K562 (cell line): ENCODE measurements around the gene GP1BB. TPM values are rescaled to one million over a fixed set of nuclear protein-coding genes. Genes with fewer than 3 reads are reported as not detected.

ENCODE experiments used
- CBX2 ChIP-seq: fragments of 200-600 bp; sonication (generic); IDR thresholded peaks from one replicate; pipeline ENCODE4 v1.6.1; 2012; ENCODE audit warnings: mild to moderate bottlenecking, low read length, inconsistent platforms; ENCODE audit not compliant: insufficient read depth, poor library complexity, severe bottlenecking
- CEBPB ChIP-seq: fragments of 450-650 bp; IDR thresholded peaks from 2 replicates; pipeline ENCODE4 v1.6.1; 2016; ENCODE audit warnings: missing genetic modification characterization, missing compliant biosample characterization
- CEBPZ ChIP-seq: fragments of 150-350 bp; IDR thresholded peaks from 2 replicates; pipeline ENCODE4 v1.6.1; 2014; ENCODE audit warnings: low read depth, mild to moderate bottlenecking, low read length, borderline replicate concordance
- MECOM ChIP-seq: fragments of 250-450 bp; sonication (Bioruptor Pico); IDR thresholded peaks from 2 replicates; pipeline ENCODE4 v1.8.0; 2022; ENCODE audit warnings: inconsistent platforms
- NR1H2 ChIP-seq: sonication (generic); formaldehyde crosslinking; IDR thresholded peaks from 2 replicates; pipeline ENCODE4 v1.4.0; 2020; ENCODE audit warnings: mild to moderate bottlenecking, missing genetic modification reagents
- POLR2B ChIP-seq: fragments of 450-650 bp; IDR thresholded peaks from 2 replicates; pipeline ENCODE4 v1.6.1; 2018; ENCODE audit warnings: low read depth; ENCODE audit not compliant: partially characterized antibody
- RBFOX2 ChIP-seq: fragments of 200-400 bp; formaldehyde crosslinking; IDR thresholded peaks from 2 replicates; pipeline ENCODE4 v1.6.1; 2017; ENCODE audit warnings: low read depth, mild to moderate bottlenecking, low read length, moderate library complexity
- RBM17 ChIP-seq: fragments of 200-400 bp; formaldehyde crosslinking; IDR thresholded peaks from 2 replicates; pipeline ENCODE4 v1.6.1; 2017; ENCODE audit warnings: low read depth, mild to moderate bottlenecking, low read length, borderline replicate concordance
- RERE ChIP-seq: sonication (generic); formaldehyde crosslinking; IDR thresholded peaks from 2 replicates; pipeline ENCODE4 v1.8.0; 2023; ENCODE audit warnings: missing genetic modification reagents, mild to moderate bottlenecking, borderline replicate concordance
- SMAD3 ChIP-seq: fragments of 450-650 bp; formaldehyde crosslinking; conservative IDR thresholded peaks from 2 replicates; pipeline ENCODE4 v1.4.0; 2020; ENCODE audit warnings: mild to moderate bottlenecking
- SRSF9 ChIP-seq: fragments of 200-400 bp; formaldehyde crosslinking; IDR thresholded peaks from 2 replicates; pipeline ENCODE4 v1.6.1; 2017; ENCODE audit warnings: low read depth, low read length, borderline replicate concordance
- SUPT5H ChIP-seq: fragments of 450-650 bp; IDR thresholded peaks from 2 replicates; pipeline ENCODE4 v1.6.1; 2016
- USF2 ChIP-seq: sonication (generic); formaldehyde crosslinking; IDR thresholded peaks from 2 replicates; pipeline ENCODE4 v1.5.0; 2020; ENCODE audit warnings: missing genetic modification reagents
- YY1 ChIP-seq, 3 experiments: IDR thresholded peaks; 2 replicates each; pipeline ENCODE4 v1.6.1; 2011; ENCODE audit warnings: low read length in 2 of 3, mild to moderate bottlenecking in 2 of 3, moderate library complexity in 2 of 3, borderline replicate concordance in 1 of 3, control low read depth in 1 of 3, low read depth in 1 of 3; ENCODE audit not compliant: insufficient read depth in 3 of 3, insufficient replicate concordance in 2 of 3, control insufficient read depth in 1 of 3, insufficient read length in 1 of 3; ENCODE audit errors: extremely low read depth in 1 of 3
- polyA plus RNA-seq, 8 experiments: library from polyadenylated mRNA; depleted of rRNA in 4 of 8; stranded (reverse) in 5 of 8; unstranded in 3 of 8; fragments of >200 nt; fragmentation: Nextera tagmentation in 2 of 8; fragmentation: Illumina TruSeq in 1 of 8; extraction: Ambion mirVana in 2 of 8; extraction: Trizol in 1 of 8; gene quantifications; 2 replicates each; pipeline versions ENCODE4 v1.2.1 to v1.2.3, GENCODE V29; 2011 to 2014; ENCODE audit warnings: inconsistent platforms in 1 of 8, missing spikeins in 1 of 8
- total RNA-seq, 7 experiments: library from RNA; depleted of rRNA in 6 of 7; stranded (reverse); fragments of >200 nt in 6 of 7; fragmentation: Illumina TruSeq in 2 of 7; extraction: Trizol in 2 of 7; gene quantifications; 2 replicates each; pipeline versions ENCODE4 v1.2.1 to v1.2.3, GENCODE V29; 2011 to 2021; ENCODE audit warnings: low replicate concordance in 1 of 7

Gene GP1BB
- total and polyA plus RNA-seq, 9 of the 15 experiments (the other 6 are each of a cell fraction or from before 2014, with no cell fraction given) = 0.69 to 162 (median 2.8) TPM

GRCh38 chr22:19680911-19681862, 42.2 kb upstream of the GP1BB start (continued):
- TF ChIP-seq POLR2B = no peak
- TF ChIP-seq CEBPZ = no peak
- TF ChIP-seq USF2 (CRISPR knock-in tag) = no peak
- no peak for TF ChIP-seq SRSF9
- TF ChIP-seq RBM17 = no peak
- no peak for TF ChIP-seq NR1H2 (CRISPR knock-in tag)
- TF ChIP-seq SMAD3 (CRISPR knock-in tag) = peak; percentile 29; the same call in 1 of the 2 replicates
- TF ChIP-seq MECOM (CRISPR knock-in tag) = peak; percentile 55; the same call in 1 of the 2 replicates
- no peak for TF ChIP-seq RERE (CRISPR knock-in tag)
- no peak for TF ChIP-seq SUPT5H
- TF ChIP-seq CEBPB (tag) = peak; percentile 90
- TF ChIP-seq CBX2 = no peak
- TF ChIP-seq YY1 (IDR thresholded peaks at IDR 0.05; ENCODE audit: borderline replicate concordance in 1 of 3, control insufficient read depth in 1 of 3, extremely low read depth in 1 of 3, insufficient read depth in 3 of 3, insufficient read length in 1 of 3, insufficient replicate concordance in 2 of 3, low read depth in 1 of 3, low read length in 2 of 3) = no peak
- no peak for TF ChIP-seq RBFOX2
